ENCODE results near the gene MACROD2.

GRCh38 chr20:15012566-15012965, 1017.2 kb downstream of the MACROD2 start:
- no peak for TF ChIP-seq CTCF (IDR thresholded peaks at IDR 0.05; ENCODE audit: insufficient read depth, low read length, poor library complexity, severe bottlenecking)
- no peak for TF ChIP-seq EZH2phosphoT487 (conservative IDR thresholded peaks at IDR 0.05; ENCODE audit: low read length)
